OCI-LY3 (cell line): ENCODE results near the gene RBM19.

ENCODE experiments used
- H2AFZ ChIP-seq: fragments of 200-600, 300-600 bp; shearing (Covaris generic); 2 replicates; pipeline ENCODE4 v1.6.0; 2014; ENCODE audit warnings: antibody characterized with exemption, low read depth, low read length
- H3K27ac ChIP-seq: fragments of 200-600, 300-600 bp; sonication (generic); 2 replicates; pipeline ENCODE4 v1.5.1; 2014; ENCODE audit warnings: mild to moderate bottlenecking, low read length, moderate library complexity, mixed read lengths
- H3K27me3 ChIP-seq: fragments of 200-600, 300-600 bp; sonication (generic); 2 replicates; pipeline ENCODE4 v1.6.1; 2014; ENCODE audit warnings: low read depth, low read length, mixed read lengths
- H3K36me3 ChIP-seq: fragments of 200-600, 300-600 bp; sonication (generic); replicated peaks from 2 replicates; pipeline ENCODE3; 2014; ENCODE audit warnings: low read depth, low read length, mixed read lengths
- H3K4me1 ChIP-seq: fragments of 300-600, 200-600 bp; sonication (generic); 2 replicates; pipeline ENCODE4 v1.6.1; 2014; ENCODE audit warnings: low read length, mixed read lengths
- H3K4me2 ChIP-seq: fragments of 200-600, 300-600 bp; sonication (generic); 2 replicates; pipeline ENCODE4 v1.6.1; 2014; ENCODE audit warnings: low read length, mixed read lengths
- H3K4me3 ChIP-seq: fragments of 300-600, 200-600 bp; sonication (generic); 2 replicates; pipeline ENCODE4 v1.5.1; 2014; ENCODE audit warnings: antibody characterized with exemption, mild to moderate bottlenecking, low read length, moderate library complexity
- H3K79me2 ChIP-seq: fragments of 300-600, 200-600 bp; shearing (Covaris generic); 2 replicates; pipeline ENCODE4 v1.6.1; 2014; ENCODE audit warnings: mild to moderate bottlenecking, low read length, mixed read lengths
- H3K9ac ChIP-seq: fragments of 300-600, 200-600 bp; shearing (Covaris generic); 2 replicates; pipeline ENCODE4 v1.6.0; 2014; ENCODE audit warnings: mild to moderate bottlenecking, low read length, moderate library complexity
- H3K9me3 ChIP-seq: fragments of 200-600, 300-600 bp; shearing (Covaris generic); 2 replicates; pipeline ENCODE4 v1.6.1; 2014; ENCODE audit warnings: low read length, mixed read lengths; ENCODE audit not compliant: insufficient read depth
- H4K20me1 ChIP-seq: fragments of 200-600, 300-600 bp; sonication (generic); 2 replicates; pipeline ENCODE4 v1.6.1; 2016; ENCODE audit warnings: low read length, mixed read lengths; ENCODE audit not compliant: insufficient read depth
- EZH2phosphoT487 ChIP-seq: fragments of 200-600 bp; shearing (Covaris generic); IDR thresholded peaks from 2 replicates; pipeline ENCODE4 v1.6.1; 2018; ENCODE audit warnings: antibody characterized with exemption, mixed run types, low read depth
- TF ChIP-seq, protein P1 (sequence below): fragments of 200-600, 300-600 bp; sonication (generic); IDR thresholded peaks from 2 replicates; pipeline ENCODE4 v1.5.1; 2014; ENCODE audit warnings: antibody characterized with exemption, low read length, low read depth

RBM19 gene

DNA sequence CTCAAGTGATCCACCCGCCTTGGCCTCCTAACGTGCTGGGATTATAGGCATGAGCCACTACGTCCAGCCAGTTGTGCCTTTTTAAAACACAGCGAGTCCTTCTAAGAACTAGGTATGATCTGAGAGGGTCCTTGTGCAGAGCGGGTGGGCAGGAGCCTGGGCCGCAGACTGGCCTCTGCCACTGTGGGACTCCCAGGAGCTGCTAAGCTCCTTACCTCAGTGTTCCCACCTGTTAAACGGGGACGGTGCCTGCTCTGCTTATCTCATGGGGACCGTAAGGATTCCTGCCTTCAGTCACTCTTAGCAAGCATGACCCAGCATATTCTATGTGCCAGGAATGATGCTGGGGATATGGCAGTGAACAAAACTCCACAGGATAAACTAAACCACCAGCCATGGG lies 136.9 kb downstream of the RBM19 start:
- Histone ChIP-seq H3K4me1 (no peaks in the 10 kb centered on the region), H3K4me2 (no peak overlapping the region), H2AFZ (no peak overlapping the region), H3K27me3 (no peaks in the 10 kb centered on the region), H3K36me3 (no peaks in the 10 kb centered on the region), H4K20me1 (no peaks in the 10 kb centered on the region), H3K9me3 (no peaks in the 10 kb centered on the region), H3K27ac (no peak overlapping the region), H3K9ac (no peak overlapping the region), H3K4me3 (no peak overlapping the region), H3K79me2 (no peaks in the 10 kb centered on the region)
- no peak for TF ChIP-seq EZH2phosphoT487
- TF ChIP-seq, protein P1, sequence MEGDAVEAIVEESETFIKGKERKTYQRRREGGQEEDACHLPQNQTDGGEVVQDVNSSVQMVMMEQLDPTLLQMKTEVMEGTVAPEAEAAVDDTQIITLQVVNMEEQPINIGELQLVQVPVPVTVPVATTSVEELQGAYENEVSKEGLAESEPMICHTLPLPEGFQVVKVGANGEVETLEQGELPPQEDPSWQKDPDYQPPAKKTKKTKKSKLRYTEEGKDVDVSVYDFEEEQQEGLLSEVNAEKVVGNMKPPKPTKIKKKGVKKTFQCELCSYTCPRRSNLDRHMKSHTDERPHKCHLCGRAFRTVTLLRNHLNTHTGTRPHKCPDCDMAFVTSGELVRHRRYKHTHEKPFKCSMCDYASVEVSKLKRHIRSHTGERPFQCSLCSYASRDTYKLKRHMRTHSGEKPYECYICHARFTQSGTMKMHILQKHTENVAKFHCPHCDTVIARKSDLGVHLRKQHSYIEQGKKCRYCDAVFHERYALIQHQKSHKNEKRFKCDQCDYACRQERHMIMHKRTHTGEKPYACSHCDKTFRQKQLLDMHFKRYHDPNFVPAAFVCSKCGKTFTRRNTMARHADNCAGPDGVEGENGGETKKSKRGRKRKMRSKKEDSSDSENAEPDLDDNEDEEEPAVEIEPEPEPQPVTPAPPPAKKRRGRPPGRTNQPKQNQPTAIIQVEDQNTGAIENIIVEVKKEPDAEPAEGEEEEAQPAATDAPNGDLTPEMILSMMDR: no peak

DNA sequence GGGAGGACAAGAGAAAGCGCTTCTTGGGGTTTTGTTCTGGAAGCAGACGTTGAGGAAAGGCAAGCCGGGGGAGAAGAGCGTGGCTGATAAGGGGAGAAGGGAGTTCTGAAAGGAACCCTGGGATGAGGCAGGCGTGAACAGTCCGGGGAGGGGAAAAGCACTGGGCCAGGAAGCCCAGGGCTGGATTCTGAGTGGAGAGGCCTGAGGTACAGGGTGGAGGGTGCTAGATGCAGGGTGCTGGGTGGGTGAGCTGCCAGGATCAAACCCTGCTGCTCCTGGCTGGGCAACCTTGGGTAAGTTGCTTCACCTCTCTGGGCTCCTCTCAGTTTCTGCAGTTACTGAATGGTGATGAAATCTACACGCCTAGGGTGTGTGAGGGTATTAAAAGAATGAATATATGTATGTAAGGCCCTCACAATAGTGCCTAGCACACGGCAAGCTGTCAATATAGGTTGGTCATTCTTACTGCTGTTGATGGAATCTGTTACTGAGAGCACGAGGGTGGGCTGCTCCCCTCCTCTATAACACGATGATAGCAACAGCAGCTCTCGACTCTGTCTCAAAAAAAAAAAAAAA lies 138.5 kb downstream of the RBM19 start:
- Histone ChIP-seq H4K20me1 (no peaks in the 10 kb centered on the region), H3K4me2 (no peak overlapping the region), H3K36me3 (no peaks in the 10 kb centered on the region), H3K4me3 (no peak overlapping the region), H3K4me1 (no peaks in the 10 kb centered on the region), H2AFZ (no peak overlapping the region), H3K9me3 (no peaks in the 10 kb centered on the region), H3K27ac (no peak overlapping the region), H3K79me2 (no peaks in the 10 kb centered on the region), H3K9ac (no peak overlapping the region), H3K27me3 (no peaks in the 10 kb centered on the region)
- TF ChIP-seq, protein P1: no peak
- TF ChIP-seq EZH2phosphoT487: no peak

- no peak overlapping the region for H3K9ac ChIP-seq
- no peaks in the 10 kb centered on the region for H3K36me3 ChIP-seq
- H3K79me2 ChIP-seq: no peaks in the 10 kb centered on the region
- TF ChIP-seq, protein P1: no peak
- TF ChIP-seq EZH2phosphoT487: no peak
- no peak overlapping the region for H3K4me3 ChIP-seq
- no peak overlapping the region for H3K4me2 ChIP-seq
- no peak overlapping the region for H2AFZ ChIP-seq
- H3K27ac ChIP-seq: no peak overlapping the region
- no peaks in the 10 kb centered on the region for H3K4me1 ChIP-seq
- no peaks in the 10 kb centered on the region for H3K27me3 ChIP-seq
- no peaks in the 10 kb centered on the region for H3K9me3 ChIP-seq
- no peaks in the 10 kb centered on the region for H4K20me1 ChIP-seq
Observed at GRCh38 chr12:113826805-113827538, 139.2 kb downstream of the RBM19 start.

DNA sequence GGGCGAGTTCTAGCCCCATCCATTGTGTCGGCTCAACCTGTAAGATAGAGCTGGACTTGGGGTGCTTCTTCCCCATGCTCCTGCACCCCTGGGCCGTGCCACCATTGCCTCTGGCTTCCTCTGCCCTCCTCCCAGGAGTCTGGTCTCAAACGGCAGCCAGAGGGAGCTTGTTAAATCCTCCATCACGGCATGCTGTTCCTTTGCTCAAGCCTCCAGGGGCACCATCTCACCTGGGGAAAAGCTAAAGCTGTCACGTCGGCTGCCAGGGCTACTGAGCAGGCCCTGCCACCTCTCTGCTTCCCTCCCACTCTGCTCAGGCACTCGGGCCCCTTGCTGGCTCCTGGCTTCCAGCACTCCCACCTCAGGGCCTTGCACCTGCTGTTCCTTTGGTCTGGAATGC lies 140.4 kb downstream of the RBM19 start:
- Histone ChIP-seq H3K36me3 (no peaks in the 10 kb centered on the region), H3K4me3 (no peak overlapping the region), H3K9me3 (no peaks in the 10 kb centered on the region), H3K27me3 (no peaks in the 10 kb centered on the region), H3K27ac (no peak overlapping the region), H4K20me1 (no peaks in the 10 kb centered on the region), H3K4me2 (no peak overlapping the region), H3K9ac (no peak overlapping the region), H3K4me1 (no peaks in the 10 kb centered on the region), H3K79me2 (no peaks in the 10 kb centered on the region), H2AFZ (no peak overlapping the region)
- TF ChIP-seq, protein P1: no peak
- TF ChIP-seq EZH2phosphoT487: no peak
